DOHH2 (cell line): ENCODE data around the gene PRDM1.

Experiments used
- H3F3A ChIP-seq: fragments of 200-600 bp; sonication (generic), shearing (Covaris generic); 2 replicates; pipeline ENCODE4 v1.6.0; 2016; ENCODE audit warnings: antibody characterized with exemption, mild to moderate bottlenecking; ENCODE audit not compliant: control insufficient read depth, insufficient read depth
- H3K27ac ChIP-seq: fragments of 200-600 bp; sonication (generic); 2 replicates; pipeline ENCODE4 v1.5.1; 2014; ENCODE audit warnings: low read depth, mild to moderate bottlenecking, low read length, moderate library complexity
- H3K27me3 ChIP-seq: fragments of 200-600 bp; sonication (generic); 2 replicates; pipeline ENCODE4 v1.6.1; 2014; ENCODE audit warnings: mild to moderate bottlenecking, low read length, mixed read lengths; ENCODE audit not compliant: control insufficient read depth
- H3K36me3 ChIP-seq: fragments of 200-600 bp; sonication (generic); 2 replicates; pipeline ENCODE4 v1.6.1; 2014; ENCODE audit warnings: mild to moderate bottlenecking, low read length, moderate library complexity, mixed read lengths; ENCODE audit not compliant: control insufficient read depth
- H3K4me1 ChIP-seq: fragments of 200-600 bp; sonication (generic); 2 replicates; pipeline ENCODE4 v1.6.1; 2014; ENCODE audit warnings: mild to moderate bottlenecking, low read length, mixed read lengths; ENCODE audit not compliant: control insufficient read depth
- H3K4me2 ChIP-seq: fragments of 200-600 bp; sonication (generic); 2 replicates; pipeline ENCODE4 v1.6.0; 2014; ENCODE audit warnings: mild to moderate bottlenecking, low read length, moderate library complexity
- H3K4me3 ChIP-seq: fragments of 200-600 bp; sonication (generic); 2 replicates; pipeline ENCODE4 v1.5.1; 2014; ENCODE audit warnings: mild to moderate bottlenecking, low read length, mixed read lengths
- H3K79me2 ChIP-seq: fragments of 200-600 bp; sonication (generic); 2 replicates; pipeline ENCODE4 v1.6.1; 2014; ENCODE audit warnings: mild to moderate bottlenecking, low read length, mixed read lengths; ENCODE audit not compliant: control insufficient read depth
- H3K9me2 ChIP-seq: fragments of 200-600 bp; sonication (generic); replicated peaks from 2 replicates; pipeline ENCODE4 v1.6.1; 2014; ENCODE audit warnings: mild to moderate bottlenecking, low read length, mixed read lengths; ENCODE audit not compliant: control insufficient read depth
- H3K9me3 ChIP-seq: fragments of 200-600 bp; sonication (generic); 2 replicates; pipeline ENCODE4 v1.6.1; 2014; ENCODE audit warnings: antibody characterized with exemption, low read length, mixed read lengths; ENCODE audit not compliant: control insufficient read depth, insufficient read depth
- H4K20me1 ChIP-seq: fragments of 200-600 bp; sonication (generic); 2 replicates; pipeline ENCODE4 v1.6.0; 2014; ENCODE audit warnings: low read depth, mild to moderate bottlenecking, antibody characterized with exemption, low read length, moderate library complexity; ENCODE audit not compliant: control insufficient read depth, insufficient read depth
- EZH2phosphoT487 ChIP-seq: fragments of 200-600 bp; sonication (generic); IDR thresholded peaks from 2 replicates; pipeline ENCODE4 v1.6.1; 2017; ENCODE audit warnings: borderline replicate concordance, mild to moderate bottlenecking, antibody characterized with exemption, low read length, moderate library complexity, mixed read lengths
- TF ChIP-seq, protein P1 (sequence below): fragments of 200-600 bp; sonication (generic); IDR thresholded peaks from one replicate; pipeline ENCODE4 v1.5.1; 2014; ENCODE audit warnings: antibody characterized with exemption, mild to moderate bottlenecking, low read depth, low read length; ENCODE audit not compliant: poor library complexity, severe bottlenecking

PRDM1 gene

DNA sequence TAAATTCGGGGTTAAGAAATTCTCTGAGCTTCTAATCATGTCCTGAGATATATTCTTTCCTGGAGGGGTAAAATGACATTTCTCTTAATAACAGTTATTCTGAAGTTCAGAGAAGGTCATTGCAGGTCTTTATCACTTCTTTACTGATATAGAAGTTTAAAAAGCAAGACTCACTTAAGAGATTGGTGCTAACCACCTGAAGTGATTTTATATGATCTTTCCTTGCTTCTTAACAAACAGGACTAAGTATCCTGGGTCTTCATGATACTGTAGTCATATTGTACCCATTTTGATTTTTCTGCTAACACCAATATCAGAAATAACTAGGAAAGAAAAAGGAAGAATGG is 39.3 kb upstream of the PRDM1 start:
- H3K79me2 ChIP-seq, result no peaks in the 10 kb centered on the region
- TF ChIP-seq, protein P1, sequence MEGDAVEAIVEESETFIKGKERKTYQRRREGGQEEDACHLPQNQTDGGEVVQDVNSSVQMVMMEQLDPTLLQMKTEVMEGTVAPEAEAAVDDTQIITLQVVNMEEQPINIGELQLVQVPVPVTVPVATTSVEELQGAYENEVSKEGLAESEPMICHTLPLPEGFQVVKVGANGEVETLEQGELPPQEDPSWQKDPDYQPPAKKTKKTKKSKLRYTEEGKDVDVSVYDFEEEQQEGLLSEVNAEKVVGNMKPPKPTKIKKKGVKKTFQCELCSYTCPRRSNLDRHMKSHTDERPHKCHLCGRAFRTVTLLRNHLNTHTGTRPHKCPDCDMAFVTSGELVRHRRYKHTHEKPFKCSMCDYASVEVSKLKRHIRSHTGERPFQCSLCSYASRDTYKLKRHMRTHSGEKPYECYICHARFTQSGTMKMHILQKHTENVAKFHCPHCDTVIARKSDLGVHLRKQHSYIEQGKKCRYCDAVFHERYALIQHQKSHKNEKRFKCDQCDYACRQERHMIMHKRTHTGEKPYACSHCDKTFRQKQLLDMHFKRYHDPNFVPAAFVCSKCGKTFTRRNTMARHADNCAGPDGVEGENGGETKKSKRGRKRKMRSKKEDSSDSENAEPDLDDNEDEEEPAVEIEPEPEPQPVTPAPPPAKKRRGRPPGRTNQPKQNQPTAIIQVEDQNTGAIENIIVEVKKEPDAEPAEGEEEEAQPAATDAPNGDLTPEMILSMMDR, result no peak
- no peak for TF ChIP-seq EZH2phosphoT487
- H3K36me3 ChIP-seq, result no peaks in the 10 kb centered on the region

DNA sequence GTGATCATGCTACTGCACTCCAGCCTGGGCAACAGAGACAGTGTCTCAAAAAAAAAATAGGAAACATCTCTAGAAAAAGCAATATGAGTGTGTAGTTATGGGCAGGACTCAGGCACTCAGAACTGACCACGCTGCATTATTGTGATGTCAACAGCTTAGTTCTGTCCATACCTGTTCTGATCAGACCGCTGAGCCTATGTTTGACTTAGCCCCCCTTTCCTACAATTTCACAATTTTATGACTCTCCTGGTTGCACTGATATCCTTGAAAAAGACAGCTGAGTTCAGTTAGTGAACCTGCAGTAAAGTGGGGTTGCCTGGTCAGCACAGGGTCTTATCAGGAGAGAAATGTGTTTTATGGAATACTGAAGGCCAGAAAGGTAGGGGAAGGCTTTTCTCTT is 37.8 kb upstream of the PRDM1 start:
- no peaks in the 10 kb centered on the region for H3K4me1 ChIP-seq
- no peak overlapping the region for H3K27ac ChIP-seq
- no peaks in the 10 kb centered on the region for H3K79me2 ChIP-seq
- no peaks in the 10 kb centered on the region for H3K36me3 ChIP-seq
- peaks cover 9% of the 10 kb centered on the region; the same call in 1 of the 2 replicates for H3K27me3 ChIP-seq
- no peak for TF ChIP-seq EZH2phosphoT487
- TF ChIP-seq, protein P1, result no peak
- no peaks in the 10 kb centered on the region for H3F3A ChIP-seq
- H3K9me2 ChIP-seq, result no peaks in the 10 kb centered on the region
- no peak overlapping the region for H3K4me2 ChIP-seq
- no peaks in the 10 kb centered on the region for H4K20me1 ChIP-seq
- no peak overlapping the region for H3K4me3 ChIP-seq
- H3K9me3 ChIP-seq, result no peaks in the 10 kb centered on the region

More for the DNA sequence above, 39.3 kb upstream of the PRDM1 start:
- no peak overlapping the region for H3K4me3 ChIP-seq
- no peak overlapping the region for H3K27ac ChIP-seq
- H3K9me2 ChIP-seq, result no peaks in the 10 kb centered on the region
- no peaks in the 10 kb centered on the region for H3K9me3 ChIP-seq
- H3K4me2 ChIP-seq, result no peak overlapping the region
- no peaks in the 10 kb centered on the region for H3K4me1 ChIP-seq
- no peaks in the 10 kb centered on the region for H4K20me1 ChIP-seq
- H3F3A ChIP-seq, result no peaks in the 10 kb centered on the region
- H3K27me3 ChIP-seq, result peaks cover 9% of the 10 kb centered on the region; the same call in 1 of the 2 replicates

DNA sequence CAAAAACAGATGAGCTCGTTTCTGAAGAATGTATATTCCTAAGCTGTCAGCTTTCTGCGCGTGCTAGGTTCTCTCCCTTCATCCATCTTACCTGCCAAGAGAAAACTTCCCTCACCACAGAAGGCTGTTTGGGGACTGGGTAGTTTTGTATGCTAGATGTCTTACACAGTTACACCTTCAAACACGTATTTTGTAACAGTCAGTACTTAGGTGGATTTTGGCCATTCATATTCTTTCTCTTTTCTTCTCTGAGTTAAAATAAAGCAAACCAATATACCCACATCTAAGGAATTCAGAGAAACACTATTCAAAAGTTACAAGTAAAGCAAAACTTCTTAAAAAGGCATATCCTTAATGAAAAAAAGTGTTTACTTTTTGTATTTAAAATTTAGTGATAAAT is 35.6 kb upstream of the PRDM1 start:
- Histone ChIP-seq H3F3A (no peaks in the 10 kb centered on the region), H3K79me2 (no peaks in the 10 kb centered on the region), H3K9me2 (no peaks in the 10 kb centered on the region), H3K27me3 (peaks cover 13% of the 10 kb centered on the region; the same call in 1 of the 2 replicates), H3K27ac (no peak overlapping the region), H3K9me3 (no peaks in the 10 kb centered on the region), H3K36me3 (no peaks in the 10 kb centered on the region), H3K4me3 (no peak overlapping the region), H3K4me2 (no peak overlapping the region), H4K20me1 (no peaks in the 10 kb centered on the region), H3K4me1 (no peaks in the 10 kb centered on the region)
- TF ChIP-seq, protein P1, result no peak
- TF ChIP-seq EZH2phosphoT487, result no peak
